RKO (cell line): ENCODE measurements around the gene CEBPG.

ENCODE experiments used
- DNase-seq: peaks from one replicate; pipeline ENCODE4 v3.0.0-alpha.2; 2016; ENCODE audit warnings: low spot score

The CEBPG gene

GRCh38 chr19:33373453-33374235 is at the start of gene CEBPG:
Gene CEBPG, plus strand, starts transcription at chr19:33373709. Its CDS starts 5,531 bp downstream, at chr19:33379240.
- DNase-seq, result peak; percentile 88

GRCh38 chr19:33324628-33325027 is 48.9 kb upstream of the CEBPG start:
- DNase-seq, result no peak

- DNase-seq, result no peak
Observed at GRCh38 chr19:33325920-33326319, 47.6 kb upstream of the CEBPG start.

GRCh38 chr19:33329060-33329459 is 44.4 kb upstream of the CEBPG start:
- DNase-seq, result no peak

- no peak for DNase-seq
Observed at GRCh38 chr19:33329736-33330135, 43.8 kb upstream of the CEBPG start.

- DNase-seq, result no peak
Observed at GRCh38 chr19:33332248-33332647, 41.3 kb upstream of the CEBPG start.

- DNase-seq, result no peak
Observed at GRCh38 chr19:33333151-33333550, 40.4 kb upstream of the CEBPG start.

- no peak for DNase-seq
Observed at GRCh38 chr19:33333642-33334041, 39.9 kb upstream of the CEBPG start.

GRCh38 chr19:33334271-33334670 is 39.2 kb upstream of the CEBPG start:
- no peak for DNase-seq

GRCh38 chr19:33335446-33335845 is 38.1 kb upstream of the CEBPG start:
- no peak for DNase-seq

GRCh38 chr19:33339016-33339984 is 34.2 kb upstream of the CEBPG start:
- DNase-seq, result no peak

- DNase-seq, result no peak
Observed at GRCh38 chr19:33340991-33341390, 32.5 kb upstream of the CEBPG start.

- DNase-seq, result no peak
Observed at GRCh38 chr19:33343301-33343700, 30.2 kb upstream of the CEBPG start.

- no peak for DNase-seq
Observed at GRCh38 chr19:33343859-33344572, 29.5 kb upstream of the CEBPG start.

GRCh38 chr19:33344573-33344925 is 29.0 kb upstream of the CEBPG start:
- no peak for DNase-seq

GRCh38 chr19:33345163-33345562 is 28.3 kb upstream of the CEBPG start:
- no peak for DNase-seq

- DNase-seq, result no peak
Observed at GRCh38 chr19:33346665-33347064, 26.8 kb upstream of the CEBPG start.

GRCh38 chr19:33347300-33347699 is 26.2 kb upstream of the CEBPG start:
- no peak for DNase-seq

- DNase-seq, result no peak
Observed at GRCh38 chr19:33348301-33349010, 25.1 kb upstream of the CEBPG start.

- no peak for DNase-seq
Observed at GRCh38 chr19:33349319-33350289, 23.9 kb upstream of the CEBPG start.
